MM.1S (cell line): ENCODE results near the gene BHLHA15.

Experiments used
- CTCF ChIP-seq: fragments of 300-600 bp; sonication (generic); IDR thresholded peaks from 2 replicates; pipeline ENCODE4 v1.5.1; 2016; ENCODE audit warnings: antibody characterized with exemption, low read length, mixed read lengths
- EZH2phosphoT487 ChIP-seq: fragments of 300-600 bp; sonication (generic); IDR thresholded peaks from 2 replicates; pipeline ENCODE4 v1.6.1; 2018; ENCODE audit warnings: antibody characterized with exemption, low read length

GRCh38 chr7:98200364-98200763 is 10.9 kb upstream of the BHLHA15 start:
- TF ChIP-seq CTCF = no peak
- TF ChIP-seq EZH2phosphoT487 = no peak
